GM19468 (cell line): ENCODE measurements around the gene MSANTD2.

ENCODE experiments used
- ATAC-seq: cut with Tn5 transposase; IDR thresholded peaks from one replicate; pipeline ENCODE4 v1.9.1; 2021; ENCODE audit warnings: mild to moderate bottlenecking, moderate library complexity, moderate number of reproducible peaks; ENCODE audit not compliant: unreplicated experiment; ENCODE audit errors: extremely low read depth

Gene MSANTD2

GRCh38 chr11:124800226-124800929 is at the start of gene MSANTD2:
MSANTD2 (minus strand) TSS chr11:124800406; CDS start chr11:124800380, 26 bp downstream.
- ATAC-seq, result peak; percentile 83

DNA sequence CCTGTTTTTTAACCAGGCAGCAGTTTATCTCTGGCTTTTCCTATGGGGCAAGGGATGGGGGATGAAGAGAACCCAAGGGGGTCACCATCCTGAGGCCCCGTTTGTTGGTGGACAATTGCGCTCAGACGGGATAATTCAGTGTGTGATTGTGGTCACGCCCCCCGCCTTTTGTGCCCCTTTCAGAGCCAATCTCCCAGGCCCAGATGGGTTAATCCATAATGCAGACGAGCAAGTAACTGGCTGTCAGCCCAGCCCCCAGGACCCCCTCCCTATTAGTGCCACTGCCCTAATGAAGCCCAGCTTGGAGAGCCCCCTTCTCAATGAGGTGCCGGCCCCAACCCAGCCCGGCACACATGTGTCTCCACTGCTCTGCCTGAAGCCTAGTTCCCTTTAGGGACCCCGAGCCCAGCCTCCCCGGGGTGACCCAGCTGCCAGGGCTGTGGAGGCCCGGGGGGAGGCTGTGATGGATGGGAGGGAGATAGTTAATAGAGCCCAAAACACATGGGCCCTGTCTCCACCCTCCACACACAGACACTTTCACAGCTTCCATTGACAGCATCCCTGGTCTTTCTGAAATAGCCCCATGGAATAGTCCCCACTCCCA is 46.0 kb upstream of the MSANTD2 start:
- ATAC-seq, result no peak

GRCh38 chr11:124844664-124845079 is 44.5 kb upstream of the MSANTD2 start:
- ATAC-seq, result no peak

GRCh38 chr11:124843616-124843910 is 43.4 kb upstream of the MSANTD2 start:
- no peak for ATAC-seq

DNA sequence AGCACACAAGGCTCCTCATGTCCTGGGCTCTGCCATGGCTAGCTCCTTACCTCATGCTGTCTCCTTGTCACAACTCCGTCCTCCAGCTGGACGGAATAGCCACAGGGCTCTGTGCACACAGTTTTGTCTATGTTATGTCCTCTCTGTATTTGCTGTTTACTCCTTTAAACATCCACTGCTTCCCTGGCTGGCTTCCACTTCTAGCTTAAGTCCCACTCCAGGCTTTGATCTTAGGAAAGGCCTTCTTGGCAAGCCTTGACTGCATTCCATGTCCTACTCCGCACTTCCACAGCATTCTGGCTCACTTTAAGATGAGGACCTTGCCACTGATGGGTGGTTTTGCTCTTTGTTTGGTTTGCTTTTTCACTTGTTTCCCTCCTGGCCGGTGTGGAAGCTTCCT is 42.1 kb upstream of the MSANTD2 start:
- no peak for ATAC-seq

- no peak for ATAC-seq
Observed at GRCh38 chr11:124841840-124842239, 41.6 kb upstream of the MSANTD2 start.

DNA sequence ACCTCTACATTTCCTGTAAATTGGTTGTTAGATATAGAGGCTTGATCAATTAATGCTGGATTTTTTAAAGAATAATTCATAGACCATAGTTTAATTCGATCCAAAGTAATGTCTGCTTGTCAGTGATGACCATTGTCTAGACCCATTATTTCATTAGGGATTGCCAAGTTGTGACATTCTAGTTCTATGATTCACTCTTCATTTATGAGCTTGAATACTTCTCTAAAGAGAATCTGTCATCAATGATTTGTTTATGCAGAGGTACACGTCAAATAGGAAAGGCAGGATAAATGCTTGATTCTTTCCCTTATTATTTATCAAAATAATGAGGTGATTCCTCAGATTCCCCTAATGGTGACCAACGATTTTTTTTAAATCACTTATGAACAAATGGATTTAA is 41.0 kb upstream of the MSANTD2 start:
- ATAC-seq, result no peak

GRCh38 chr11:124840666-124841065 is 40.5 kb upstream of the MSANTD2 start:
- no peak for ATAC-seq

DNA sequence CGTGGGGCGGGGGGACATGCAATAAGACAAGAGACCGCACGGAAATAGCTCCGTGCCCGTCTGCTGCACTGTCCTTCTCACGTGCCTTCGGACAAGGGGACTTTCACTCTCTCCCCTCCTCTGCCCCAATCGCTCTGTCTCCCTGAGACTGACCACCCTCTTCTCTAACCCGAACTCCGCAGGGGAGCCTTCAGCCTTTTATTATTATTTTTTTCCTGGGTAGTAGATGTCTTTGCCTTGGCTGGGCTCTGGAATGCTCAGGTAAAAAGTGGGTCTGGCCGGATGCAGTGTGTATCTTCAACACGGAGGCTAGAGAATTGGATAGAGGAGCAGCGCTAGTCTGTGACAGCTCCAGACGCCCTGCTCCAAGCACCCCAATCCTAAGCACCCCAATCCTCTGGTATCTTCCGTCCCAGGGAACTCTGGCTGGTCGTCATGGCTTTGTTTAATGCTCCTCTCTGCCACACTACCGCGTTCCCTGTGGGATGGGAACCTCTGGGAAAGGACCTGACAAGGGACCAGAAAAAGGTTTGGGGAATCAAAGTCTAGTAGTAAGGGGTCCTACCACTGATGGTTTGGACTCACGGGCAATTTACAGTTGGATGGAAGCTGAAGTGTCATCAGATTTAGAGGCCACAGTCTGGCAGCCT is 39.9 kb upstream of the MSANTD2 start:
- no peak for ATAC-seq

GRCh38 chr11:124839128-124839971 is 39.1 kb upstream of the MSANTD2 start:
- ATAC-seq, result no peak

DNA sequence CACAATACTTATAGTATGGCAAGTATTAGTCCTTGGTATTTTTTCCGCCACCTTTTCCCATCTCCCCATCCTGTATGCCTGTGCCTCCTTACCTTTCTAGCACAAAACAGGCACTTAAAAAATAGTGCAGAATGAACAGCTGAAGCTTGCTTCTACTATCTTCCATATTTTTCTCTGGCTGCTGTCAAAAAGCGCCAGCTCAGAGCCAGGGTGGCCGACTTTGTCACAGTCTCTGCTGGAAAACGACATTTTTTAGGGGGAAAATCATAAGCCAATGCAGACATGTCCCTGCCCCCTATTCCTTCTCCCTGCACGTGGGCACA is 38.6 kb upstream of the MSANTD2 start:
- ATAC-seq, result no peak

- no peak for ATAC-seq
Observed at GRCh38 chr11:124837491-124837856, 37.3 kb upstream of the MSANTD2 start.

DNA sequence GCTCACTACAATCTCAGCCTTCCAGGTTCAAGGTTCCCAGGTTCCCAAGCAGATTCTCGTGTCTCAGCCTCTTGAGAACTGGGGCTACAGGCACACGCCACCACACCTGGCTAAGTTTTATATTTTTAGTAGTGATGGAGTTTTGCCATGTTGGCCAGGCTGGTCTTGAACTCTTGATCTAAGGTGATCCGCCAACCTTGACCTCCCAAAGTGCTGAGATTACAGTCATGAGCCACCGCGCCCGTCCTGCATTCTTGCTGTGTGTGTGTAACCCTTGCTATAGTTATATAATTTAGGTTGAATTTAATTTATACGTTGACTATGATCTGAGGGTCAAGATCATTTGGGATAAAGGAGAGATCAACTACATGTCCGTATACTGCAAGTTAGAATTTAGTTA is 35.7 kb upstream of the MSANTD2 start:
- no peak for ATAC-seq

DNA sequence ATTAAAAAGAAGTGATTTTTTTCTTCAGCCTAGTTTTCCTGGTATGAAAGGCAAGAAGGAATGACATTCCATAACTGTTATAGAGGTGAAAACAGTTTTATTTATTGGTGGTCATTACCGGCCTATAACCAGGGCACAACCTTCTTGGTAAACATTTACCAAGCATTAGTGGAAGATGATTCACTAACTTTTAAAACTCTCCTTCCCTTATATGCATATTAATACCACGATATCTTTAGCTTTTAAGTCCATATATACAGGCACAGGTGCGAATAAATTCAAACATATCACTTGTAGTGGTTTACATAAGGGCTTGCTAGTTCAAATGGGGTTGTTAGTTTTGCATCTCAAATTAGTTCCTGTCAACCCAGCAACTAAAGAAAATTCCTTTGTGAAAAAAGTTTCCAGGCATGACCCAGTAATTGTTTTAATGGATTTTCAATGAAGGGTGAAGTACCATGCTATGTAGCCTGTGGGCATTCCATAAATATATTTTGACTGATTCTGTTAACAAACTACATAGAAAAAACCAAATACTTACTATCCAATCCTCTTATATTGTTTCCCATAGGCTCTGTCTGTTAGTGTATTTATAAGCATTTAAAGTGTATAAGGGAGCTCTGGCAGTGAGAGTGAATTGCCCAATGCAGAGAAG is 34.4 kb upstream of the MSANTD2 start:
- ATAC-seq, result no peak

DNA sequence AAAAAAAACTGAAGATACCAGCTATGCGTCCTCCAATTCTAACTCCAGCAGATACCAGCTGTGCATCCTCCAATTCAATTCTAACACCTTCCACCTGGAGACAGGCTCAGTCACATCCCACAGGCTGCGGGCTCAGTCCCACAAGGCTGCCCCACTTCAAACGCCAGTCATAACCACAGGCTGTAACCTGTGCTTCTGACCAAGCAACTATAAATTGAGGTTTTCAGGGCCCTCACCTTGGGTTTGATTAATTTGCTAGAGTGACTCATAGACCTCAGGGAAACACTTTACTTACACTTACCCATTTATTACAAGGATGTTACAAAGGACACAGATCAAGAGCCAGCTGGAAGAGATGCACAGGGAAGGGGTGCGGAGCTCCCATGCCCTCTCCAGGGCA is 32.4 kb upstream of the MSANTD2 start:
- no peak for ATAC-seq

- no peak for ATAC-seq
Observed at GRCh38 chr11:124831897-124832296, 31.7 kb upstream of the MSANTD2 start.

DNA sequence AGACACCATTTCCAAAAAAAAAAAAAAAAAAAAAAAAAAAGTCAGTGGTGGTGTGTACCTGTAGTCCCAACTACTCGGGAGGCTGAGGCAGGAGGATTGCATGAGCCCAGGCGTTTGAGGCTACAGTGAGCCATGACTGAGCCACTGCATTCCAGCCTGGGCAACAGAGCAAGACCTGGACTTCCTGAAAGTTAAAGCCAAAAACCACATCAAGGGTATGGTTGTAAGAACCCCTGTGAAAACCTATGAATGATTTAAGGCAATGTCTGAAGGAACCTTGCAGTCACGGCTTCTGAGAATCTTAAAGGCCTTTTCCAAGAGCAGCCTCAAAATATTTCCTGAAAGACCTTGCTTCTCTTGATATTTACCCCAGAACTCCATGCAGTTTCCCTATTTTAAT is 30.5 kb upstream of the MSANTD2 start:
- no peak for ATAC-seq

DNA sequence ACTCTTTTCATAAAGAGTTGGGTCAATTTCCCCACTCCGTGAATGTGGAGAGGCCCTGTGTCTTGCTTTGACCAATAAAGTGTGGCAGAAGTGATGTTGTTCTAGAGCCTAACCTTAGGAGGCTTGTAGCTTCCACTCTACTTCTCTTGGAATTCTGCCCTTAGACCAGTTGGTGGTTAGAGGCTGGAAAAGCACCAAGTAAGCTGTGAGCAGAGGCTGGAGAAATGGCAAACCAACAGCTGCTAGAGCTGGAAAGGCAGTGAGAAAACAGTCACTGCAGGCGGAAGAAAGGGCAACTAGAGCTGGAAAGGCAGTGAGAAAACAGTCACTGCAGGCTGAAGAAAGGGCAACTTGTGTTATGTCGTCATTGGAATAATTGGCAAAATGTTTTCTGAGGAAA is 29.8 kb upstream of the MSANTD2 start:
- no peak for ATAC-seq

GRCh38 chr11:124825876-124826275 is 25.7 kb upstream of the MSANTD2 start:
- ATAC-seq, result no peak

DNA sequence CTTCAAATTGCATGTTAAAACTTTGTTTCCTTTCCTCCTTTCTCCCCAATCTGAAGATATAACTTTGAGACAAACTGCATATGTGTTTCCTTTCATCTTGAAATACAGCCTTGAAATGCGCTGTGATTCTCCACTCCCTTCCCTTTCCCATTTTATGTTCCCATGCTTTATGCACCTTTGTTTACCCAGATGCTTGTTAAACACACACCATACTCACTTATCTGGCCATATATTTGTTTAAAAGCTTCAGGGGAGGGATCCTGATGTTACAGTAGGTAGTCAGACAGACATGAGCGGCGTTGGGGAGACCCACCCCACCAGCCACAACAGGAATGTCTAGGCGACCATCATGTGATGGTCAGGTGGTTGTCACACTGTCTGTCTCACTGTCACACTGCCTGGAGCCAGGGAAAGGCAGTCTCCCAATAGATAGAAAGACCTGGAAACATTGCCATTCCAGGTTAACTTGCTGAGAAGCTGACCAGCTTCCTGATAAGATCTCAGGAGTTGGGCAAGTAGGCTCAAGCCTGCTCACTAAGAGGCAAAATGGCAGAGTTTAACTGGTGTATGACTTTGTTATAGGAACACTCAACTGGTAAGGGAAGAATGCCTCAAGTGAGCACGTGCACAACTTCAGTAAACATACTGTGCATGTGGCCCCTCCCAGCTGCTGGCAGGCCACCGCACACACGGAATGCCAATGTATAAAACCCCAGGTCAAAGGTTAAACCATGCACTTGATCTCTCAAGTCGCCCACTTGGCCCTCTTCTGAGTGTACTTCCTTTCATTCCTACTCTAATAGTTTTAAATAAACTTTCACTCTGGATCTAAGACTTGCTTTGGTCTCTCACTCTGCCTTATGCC is 23.5 kb upstream of the MSANTD2 start:
- ATAC-seq, result no peak
